Measurements from ENCODE around the gene SF3B5.
"Not testable (repeated sequence)": the region's sequence is repeated elsewhere in the genome, so short reads cannot be mapped to it uniquely, and the experiment has no call there.

The SF3B5 gene

GRCh38 chr6:144083172-144083571 is 12.2 kb downstream of the SF3B5 start:
- no peak overlapping the region for H3K27ac ChIP-seq (ENCODE audit: low read depth, low read length)
- no peaks in the 10 kb centered on the region for H3K27me3 ChIP-seq (ENCODE audit: control insufficient read depth, low read length)
- no peaks in the 10 kb centered on the region for H4K20me1 ChIP-seq (ENCODE audit: control insufficient read depth, insufficient read depth, low read depth, low read length)
- no peak overlapping the region for H3K4me3 ChIP-seq (ENCODE audit: low read length)
- no peaks in the 10 kb centered on the region for H3K79me2 ChIP-seq (ENCODE audit: control insufficient read depth, low read length)
- no peaks in the 10 kb centered on the region for H3K9me3 ChIP-seq (ENCODE audit: control insufficient read depth, insufficient read depth, low read length)
- H3K4me1 ChIP-seq (ENCODE audit: control insufficient read depth, low read length) = peaks cover 8% of the 10 kb centered on the region
- TF ChIP-seq EZH2phosphoT487 (IDR thresholded peaks at IDR 0.05; ENCODE audit: borderline replicate concordance, low read length) = no peak
- no peak for TF ChIP-seq CTCF (IDR thresholded peaks at IDR 0.05; ENCODE audit: low read depth, low read length, poor library complexity, severe bottlenecking)
- H3F3A ChIP-seq (ENCODE audit: control insufficient read depth, insufficient read depth) = no peaks in the 10 kb centered on the region
- no peaks in the 10 kb centered on the region for H3K36me3 ChIP-seq (ENCODE audit: control insufficient read depth, low read length)
- H3K9me2 ChIP-seq (replicated peaks; ENCODE audit: control insufficient read depth, low read length) = no peaks in the 10 kb centered on the region
- H3K4me2 ChIP-seq (ENCODE audit: low read length) = no peak overlapping the region

- H3K36me3 ChIP-seq (ENCODE audit: control insufficient read depth, low read length); H3K27me3 ChIP-seq (ENCODE audit: control insufficient read depth, low read length); H3K9me2 ChIP-seq (replicated peaks; ENCODE audit: control insufficient read depth, low read length); H3K4me3 ChIP-seq (ENCODE audit: low read length); H3K4me1 ChIP-seq (ENCODE audit: control insufficient read depth, low read length); H4K20me1 ChIP-seq (ENCODE audit: control insufficient read depth, insufficient read depth, low read depth, low read length); H3K4me2 ChIP-seq (ENCODE audit: low read length); H3K9me3 ChIP-seq (ENCODE audit: control insufficient read depth, insufficient read depth, low read length); H3K79me2 ChIP-seq (ENCODE audit: control insufficient read depth, low read length); H3F3A ChIP-seq (ENCODE audit: control insufficient read depth, insufficient read depth); H3K27ac ChIP-seq (ENCODE audit: low read depth, low read length): not testable (repeated sequence)
Measured at GRCh38 chr6:144082412-144082811, 13.0 kb downstream of the SF3B5 start.

- Histone ChIP-seq H3K4me1 (ENCODE audit: control insufficient read depth, low read length) (no peaks in the 10 kb centered on the region), H3K79me2 (ENCODE audit: control insufficient read depth, low read length) (no peaks in the 10 kb centered on the region), H3F3A (ENCODE audit: control insufficient read depth, insufficient read depth) (no peaks in the 10 kb centered on the region), H3K9me3 (ENCODE audit: control insufficient read depth, insufficient read depth, low read length) (no peaks in the 10 kb centered on the region), H3K36me3 (ENCODE audit: control insufficient read depth, low read length) (no peaks in the 10 kb centered on the region), H3K27ac (ENCODE audit: low read depth, low read length) (no peak overlapping the region), H3K4me2 (ENCODE audit: low read length) (no peak overlapping the region), H4K20me1 (ENCODE audit: control insufficient read depth, insufficient read depth, low read depth, low read length) (no peaks in the 10 kb centered on the region), H3K4me3 (ENCODE audit: low read length) (no peak overlapping the region), H3K27me3 (ENCODE audit: control insufficient read depth, low read length) (no peaks in the 10 kb centered on the region), H3K9me2 (replicated peaks; ENCODE audit: control insufficient read depth, low read length) (no peaks in the 10 kb centered on the region)
- TF ChIP-seq EZH2phosphoT487 (IDR thresholded peaks at IDR 0.05; ENCODE audit: borderline replicate concordance, low read length) (no peak), CTCF (IDR thresholded peaks at IDR 0.05; ENCODE audit: low read depth, low read length, poor library complexity, severe bottlenecking) (no peak)
Measured at GRCh38 chr6:144077871-144078270, 17.5 kb downstream of the SF3B5 start.

GRCh38 chr6:144075875-144076274 is 19.5 kb downstream of the SF3B5 start:
- Histone ChIP-seq H3F3A (ENCODE audit: control insufficient read depth, insufficient read depth) (no peaks in the 10 kb centered on the region), H3K27ac (ENCODE audit: low read depth, low read length) (no peak overlapping the region), H3K79me2 (ENCODE audit: control insufficient read depth, low read length) (no peaks in the 10 kb centered on the region), H3K27me3 (ENCODE audit: control insufficient read depth, low read length) (no peaks in the 10 kb centered on the region; the same call in 1 of the 2 replicates), H4K20me1 (ENCODE audit: control insufficient read depth, insufficient read depth, low read depth, low read length) (no peaks in the 10 kb centered on the region), H3K4me2 (ENCODE audit: low read length) (no peak overlapping the region), H3K4me1 (ENCODE audit: control insufficient read depth, low read length) (no peaks in the 10 kb centered on the region), H3K9me3 (ENCODE audit: control insufficient read depth, insufficient read depth, low read length) (no peaks in the 10 kb centered on the region), H3K4me3 (ENCODE audit: low read length) (no peak overlapping the region), H3K36me3 (ENCODE audit: control insufficient read depth, low read length) (no peaks in the 10 kb centered on the region), H3K9me2 (replicated peaks; ENCODE audit: control insufficient read depth, low read length) (no peaks in the 10 kb centered on the region)
- TF ChIP-seq CTCF (IDR thresholded peaks at IDR 0.05; ENCODE audit: low read depth, low read length, poor library complexity, severe bottlenecking) (no peak), EZH2phosphoT487 (IDR thresholded peaks at IDR 0.05; ENCODE audit: borderline replicate concordance, low read length) (no peak)
